ENCODE data around the gene TMEM101. TPM values are rescaled to one million over a fixed set of nuclear protein-coding genes. Genes with fewer than 3 reads are reported as not detected.

TMEM101 gene
- total and polyA plus RNA-seq, 10 of the 15 experiments (the other 5 are each of a cell fraction or from before 2014, with no cell fraction given), result 18.4 to 72.5 (median 35.9) TPM

DNA sequence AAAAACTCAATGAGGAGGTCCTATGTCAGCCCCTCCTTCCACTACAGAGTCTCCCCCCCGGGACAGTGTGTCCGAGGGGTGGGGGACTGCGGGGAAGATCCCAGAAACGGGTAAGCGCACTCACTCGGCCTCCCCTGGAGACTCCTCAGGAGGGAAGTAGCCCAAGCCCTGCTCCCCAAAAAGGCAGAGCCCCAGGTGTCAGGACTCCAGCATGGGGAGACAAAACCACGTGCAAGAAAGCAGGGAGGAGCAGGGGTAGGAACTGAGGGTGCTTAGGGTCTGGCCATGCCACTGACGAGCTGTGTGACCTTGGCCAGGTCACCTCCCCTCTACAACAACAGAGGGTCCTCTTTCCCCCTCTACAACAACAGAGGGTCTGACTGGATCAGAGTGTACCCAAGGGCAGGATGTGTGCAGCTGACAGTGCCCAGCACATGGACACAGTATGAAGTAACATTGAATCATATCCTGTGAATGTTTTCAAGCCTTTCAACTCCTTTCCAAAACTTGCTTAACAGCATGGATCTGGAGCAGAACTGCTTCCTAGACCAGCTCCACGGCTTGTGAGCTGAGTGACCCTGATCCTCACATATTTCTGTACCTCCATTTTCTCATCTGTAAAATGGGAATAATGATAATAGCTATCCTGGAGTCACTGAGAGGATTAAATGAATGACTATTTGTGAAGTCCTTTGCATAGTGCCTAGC lies 12.5 kb downstream of the TMEM101 start:
- Histone ChIP-seq H3K4me2 (ENCODE audit: control insufficient read depth, insufficient read depth) (no peak overlapping the region), H3K27ac (ENCODE audit: control insufficient read depth, insufficient read depth) (no peak overlapping the region), H3K36me3 (ENCODE audit: control insufficient read depth in 2 of 2, insufficient read depth in 2 of 2, low read length in 1 of 2) (no peaks in the 10 kb centered on the region), H3K9ac (ENCODE audit: control insufficient read depth, insufficient read depth, low read length) (no peak overlapping the region), H3K4me3 (no peak overlapping the region), H3K79me2 (ENCODE audit: control insufficient read depth, insufficient read depth, low read length) (no peaks in the 10 kb centered on the region), H2AFZ (ENCODE audit: control insufficient read depth, low read depth, low read length) (no peak overlapping the region), H3K9me3 (replicated peaks; ENCODE audit: control insufficient read depth, insufficient read depth, low read length) (no peaks in the 10 kb centered on the region), H3K4me1 (ENCODE audit: control insufficient read depth, insufficient read depth, low read length) (no peaks in the 10 kb centered on the region; the same call in 1 of the 2 replicates), H4K20me1 (ENCODE audit: control insufficient read depth, insufficient read depth) (no peaks in the 10 kb centered on the region; the same call in 1 of the 2 replicates), H3K27me3 (replicated peaks in 1 of 2; ENCODE audit: control insufficient read depth in 2 of 2, insufficient read depth in 2 of 2, low read length in 1 of 2) (peaks cover 10% of the 10 kb centered on the region in 2 experiments)
- DNase-seq (ENCODE audit: low read depth, low spot score) (no peak), ATAC-seq (no peak), FAIRE-seq (no peak)
- BruUV-seq (replicated peaks), result no TSS peak
- 21% methylated on average over 9 of the region's 9 CpGs for WGBS (ENCODE audit: insufficient coverage, insufficient replicate concordance, low lambda C conversion rate, missing lambda C conversion rate)
- ChIA-PET CTCF (no interaction called here), SMC1A (ENCODE audit: uncharacterized antibody, unreplicated experiment) (interaction anchor here (0.6 kb wide), 1 partner anchor 8 kb away, joined by 3 read pairs; no protein-coding TSS in a partner anchor), RAD21 (ENCODE audit: unreplicated experiment) (interaction anchor here (1.3 kb wide), 1 partner anchor 113 kb away, joined by 4 read pairs; no protein-coding TSS in a partner anchor), POLR2A (no interaction called here)
- in situ Hi-C loops (cut with MboI), result loop anchor here (25.0 kb wide), 1 partner anchor 790 kb away; the partner anchor contains the start of gene TMEM106A
- intact Hi-C loops (cut with micrococcal nuclease; ENCODE audit: unreplicated experiment), result no loop called here
- TF ChIP-seq SMAD5 (IDR thresholded peaks at IDR 0.05; ENCODE audit: low read depth), result no peak
- TF ChIP-seq SRF (IDR thresholded peaks at IDR 0.05; ENCODE audit: low read depth in 2 of 2, low read length in 2 of 2), result no peak
- no peak for TF ChIP-seq MTA3 (IDR thresholded peaks at IDR 0.05; ENCODE audit: borderline replicate concordance, low read length)
- TF ChIP-seq, protein P1, sequence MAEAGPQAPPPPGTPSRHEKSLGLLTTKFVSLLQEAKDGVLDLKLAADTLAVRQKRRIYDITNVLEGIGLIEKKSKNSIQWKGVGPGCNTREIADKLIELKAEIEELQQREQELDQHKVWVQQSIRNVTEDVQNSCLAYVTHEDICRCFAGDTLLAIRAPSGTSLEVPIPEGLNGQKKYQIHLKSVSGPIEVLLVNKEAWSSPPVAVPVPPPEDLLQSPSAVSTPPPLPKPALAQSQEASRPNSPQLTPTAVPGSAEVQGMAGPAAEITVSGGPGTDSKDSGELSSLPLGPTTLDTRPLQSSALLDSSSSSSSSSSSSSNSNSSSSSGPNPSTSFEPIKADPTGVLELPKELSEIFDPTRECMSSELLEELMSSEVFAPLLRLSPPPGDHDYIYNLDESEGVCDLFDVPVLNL (IDR thresholded peaks at IDR 0.05; ENCODE audit: low read depth, low read length), result no peak
- TF ChIP-seq TCF7 (IDR thresholded peaks at IDR 0.05; ENCODE audit: borderline replicate concordance), result no peak
- no peak for TF ChIP-seq CHD1 (IDR thresholded peaks at IDR 0.05; ENCODE audit: low read depth, low read length)
- no peak for TF ChIP-seq CREB1 (IDR thresholded peaks at IDR 0.05; ENCODE audit: low read depth)
- TF ChIP-seq, protein P2, sequence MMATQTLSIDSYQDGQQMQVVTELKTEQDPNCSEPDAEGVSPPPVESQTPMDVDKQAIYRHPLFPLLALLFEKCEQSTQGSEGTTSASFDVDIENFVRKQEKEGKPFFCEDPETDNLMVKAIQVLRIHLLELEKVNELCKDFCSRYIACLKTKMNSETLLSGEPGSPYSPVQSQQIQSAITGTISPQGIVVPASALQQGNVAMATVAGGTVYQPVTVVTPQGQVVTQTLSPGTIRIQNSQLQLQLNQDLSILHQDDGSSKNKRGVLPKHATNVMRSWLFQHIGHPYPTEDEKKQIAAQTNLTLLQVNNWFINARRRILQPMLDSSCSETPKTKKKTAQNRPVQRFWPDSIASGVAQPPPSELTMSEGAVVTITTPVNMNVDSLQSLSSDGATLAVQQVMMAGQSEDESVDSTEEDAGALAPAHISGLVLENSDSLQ (IDR thresholded peaks at IDR 0.05), result no peak
- TF ChIP-seq GABPA (IDR thresholded peaks at IDR 0.05; ENCODE audit: low read depth), result no peak
- no peak for TF ChIP-seq SMAD1 (IDR thresholded peaks at IDR 0.05; ENCODE audit: low read depth, partially characterized antibody)
- TF ChIP-seq RAD21 (IDR thresholded peaks at IDR 0.05; ENCODE audit: insufficient read depth, low read depth, low read length), result no peak
- no peak for TF ChIP-seq EED (IDR thresholded peaks at IDR 0.05; ENCODE audit: low read depth)
- TF ChIP-seq, protein P3, sequence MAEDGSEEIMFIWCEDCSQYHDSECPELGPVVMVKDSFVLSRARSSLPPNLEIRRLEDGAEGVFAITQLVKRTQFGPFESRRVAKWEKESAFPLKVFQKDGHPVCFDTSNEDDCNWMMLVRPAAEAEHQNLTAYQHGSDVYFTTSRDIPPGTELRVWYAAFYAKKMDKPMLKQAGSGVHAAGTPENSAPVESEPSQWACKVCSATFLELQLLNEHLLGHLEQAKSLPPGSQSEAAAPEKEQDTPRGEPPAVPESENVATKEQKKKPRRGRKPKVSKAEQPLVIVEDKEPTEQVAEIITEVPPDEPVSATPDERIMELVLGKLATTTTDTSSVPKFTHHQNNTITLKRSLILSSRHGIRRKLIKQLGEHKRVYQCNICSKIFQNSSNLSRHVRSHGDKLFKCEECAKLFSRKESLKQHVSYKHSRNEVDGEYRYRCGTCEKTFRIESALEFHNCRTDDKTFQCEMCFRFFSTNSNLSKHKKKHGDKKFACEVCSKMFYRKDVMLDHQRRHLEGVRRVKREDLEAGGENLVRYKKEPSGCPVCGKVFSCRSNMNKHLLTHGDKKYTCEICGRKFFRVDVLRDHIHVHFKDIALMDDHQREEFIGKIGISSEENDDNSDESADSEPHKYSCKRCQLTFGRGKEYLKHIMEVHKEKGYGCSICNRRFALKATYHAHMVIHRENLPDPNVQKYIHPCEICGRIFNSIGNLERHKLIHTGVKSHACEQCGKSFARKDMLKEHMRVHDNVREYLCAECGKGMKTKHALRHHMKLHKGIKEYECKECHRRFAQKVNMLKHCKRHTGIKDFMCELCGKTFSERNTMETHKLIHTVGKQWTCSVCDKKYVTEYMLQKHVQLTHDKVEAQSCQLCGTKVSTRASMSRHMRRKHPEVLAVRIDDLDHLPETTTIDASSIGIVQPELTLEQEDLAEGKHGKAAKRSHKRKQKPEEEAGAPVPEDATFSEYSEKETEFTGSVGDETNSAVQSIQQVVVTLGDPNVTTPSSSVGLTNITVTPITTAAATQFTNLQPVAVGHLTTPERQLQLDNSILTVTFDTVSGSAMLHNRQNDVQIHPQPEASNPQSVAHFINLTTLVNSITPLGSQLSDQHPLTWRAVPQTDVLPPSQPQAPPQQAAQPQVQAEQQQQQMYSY (CRISPR knock-in tag; IDR thresholded peaks at IDR 0.05), result no peak
- TF ChIP-seq STAT3 (IDR thresholded peaks at IDR 0.05; ENCODE audit: low read depth, low read length), result no peak
